Measurements from ENCODE around the gene MYOT.

- peak in 1 of 6 experiments; percentile 4 for TF ChIP-seq CTCF (IDR thresholded peaks at IDR 0.05)
- no peak for TF ChIP-seq POLR2A (IDR thresholded peaks at IDR 0.05)
Observed at GRCh38 chr5:137891849-137892248, 24.2 kb downstream of the MYOT start.

All from esophagus squamous epithelium (tissue), 4 donors.